H54 (cell line): ENCODE measurements around the gene DIP2C.
"Not testable (repeated sequence)": the region's sequence is repeated elsewhere in the genome, so short reads cannot be mapped to it uniquely, and the experiment has no call there.

Source experiments
- DNase-seq: peaks from one replicate; pipeline ENCODE4 v3.0.0; 2011; ENCODE audit warnings: low spot score, mixed read lengths; ENCODE audit not compliant: insufficient read length
- FAIRE-seq: peaks from 3 replicates; lab custom pipeline; 2011; peaks lifted over from hg19 to GRCh38; lab: Jason Lieb, UNC
- POLR2A ChIP-seq: IDR thresholded peaks from 2 replicates; pipeline ENCODE4 v1.6.1; 2011; ENCODE audit warnings: low read depth, mild to moderate bottlenecking, low read length

DIP2C gene

DNA sequence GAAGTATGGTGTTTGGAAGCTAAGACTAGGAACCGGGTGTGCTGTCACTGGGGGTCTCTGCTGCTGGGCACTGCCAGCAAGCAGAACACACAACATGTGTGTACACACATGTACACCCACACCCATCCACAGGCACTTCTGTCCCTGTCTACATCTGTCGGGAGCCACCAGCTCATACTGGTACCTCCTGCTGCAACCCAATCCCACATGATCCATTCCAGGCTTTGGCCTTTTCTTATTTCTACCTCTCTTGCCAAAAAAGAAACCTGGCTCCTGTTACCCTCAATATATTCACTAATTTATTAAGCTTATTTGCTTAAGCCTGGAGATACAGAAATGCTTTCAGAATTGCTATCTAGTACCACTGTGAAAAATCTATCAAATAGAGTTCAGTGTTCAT lies 246.0 kb downstream of the DIP2C start:
- no peak for DNase-seq
- no peak for TF ChIP-seq POLR2A
- FAIRE-seq, result no peak

DNA sequence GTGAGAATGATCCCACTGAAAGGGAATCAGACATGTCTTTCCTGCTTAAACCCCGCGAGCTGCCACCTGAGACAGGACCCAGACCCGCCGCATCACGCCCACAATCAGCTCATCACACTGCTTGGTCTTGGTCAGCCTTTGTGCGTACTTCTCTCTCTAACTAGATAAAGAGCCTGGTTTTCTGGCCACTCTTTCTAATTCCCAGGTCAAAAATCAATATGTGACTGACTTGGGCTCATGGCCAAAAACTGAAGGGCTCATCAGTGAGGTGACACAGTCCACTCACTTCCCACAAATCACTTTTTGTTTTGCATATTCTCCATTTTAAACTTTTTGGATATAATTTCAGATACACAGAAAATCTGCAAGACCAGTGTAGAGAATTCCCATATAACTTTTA lies 247.3 kb downstream of the DIP2C start:
- FAIRE-seq (no peak), DNase-seq (no peak)
- TF ChIP-seq POLR2A, result no peak

DNA sequence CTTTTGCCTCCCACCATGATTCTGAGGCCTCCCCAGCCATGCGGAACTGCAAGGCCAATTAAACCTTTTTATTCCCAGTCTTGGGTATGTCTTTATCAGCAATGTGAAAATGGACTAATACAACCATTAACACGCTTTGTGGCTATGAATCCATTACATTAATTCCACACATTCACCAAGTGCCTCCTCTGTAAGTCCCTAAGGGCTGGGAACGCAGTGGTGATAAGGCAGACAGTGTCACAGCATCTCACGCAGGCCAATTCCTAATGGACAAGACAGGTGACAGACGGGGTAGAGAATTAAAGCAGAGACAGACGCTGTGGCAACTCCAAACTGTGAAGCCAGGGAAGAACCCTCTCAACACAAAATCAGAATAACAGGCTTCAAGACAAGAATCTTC lies 247.8 kb downstream of the DIP2C start:
- no peak for FAIRE-seq
- DNase-seq, result no peak
- no peak for TF ChIP-seq POLR2A

- no peak for TF ChIP-seq POLR2A
- FAIRE-seq (no peak), DNase-seq (no peak)
Observed at GRCh38 chr10:440127-440526, 249.3 kb downstream of the DIP2C start.

GRCh38 chr10:437698-438490 lies 251.6 kb downstream of the DIP2C start:
- DNase-seq, result no peak
- no peak for FAIRE-seq
- TF ChIP-seq POLR2A, result no peak

- no peak for DNase-seq
- FAIRE-seq, result no peak
- no peak for TF ChIP-seq POLR2A
Observed at GRCh38 chr10:436911-437665, 252.4 kb downstream of the DIP2C start.

DNA sequence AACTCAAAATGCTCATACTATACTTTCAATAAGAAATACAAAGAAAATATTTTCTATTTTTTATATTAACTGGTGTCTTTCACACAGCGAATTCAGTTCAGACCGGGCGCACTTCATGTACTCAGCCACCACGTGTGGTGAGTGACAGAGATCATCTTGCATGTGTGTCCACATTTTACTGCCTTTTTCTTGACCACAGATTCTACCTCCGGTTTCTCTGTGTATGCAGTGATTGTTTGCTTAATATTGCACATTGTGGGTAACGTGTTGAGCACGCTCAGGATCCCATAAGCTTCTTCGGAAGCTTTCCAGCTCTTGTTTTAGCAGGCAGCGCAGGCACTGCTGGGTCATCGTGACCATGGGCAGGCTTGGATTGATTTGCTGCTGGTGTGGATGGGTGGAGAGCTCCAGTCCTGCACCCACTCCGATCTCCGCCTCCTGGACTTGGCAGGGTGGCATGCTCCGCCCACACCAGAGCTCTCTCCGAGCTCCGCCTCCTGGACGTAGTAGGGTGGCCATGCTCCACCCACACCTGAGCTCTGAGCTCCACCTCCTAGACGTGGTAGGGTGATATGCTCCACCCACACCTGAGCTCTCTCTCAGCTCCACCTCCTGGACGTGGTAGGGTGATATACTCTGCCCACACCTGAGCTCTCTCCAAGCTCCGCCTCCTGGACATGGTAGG lies 253.3 kb downstream of the DIP2C start:
- FAIRE-seq, result no peak
- TF ChIP-seq POLR2A, result no peak
- no peak for DNase-seq

GRCh38 chr10:435397-435796 lies 254.1 kb downstream of the DIP2C start:
- FAIRE-seq, result no peak
- TF ChIP-seq POLR2A, result no peak
- no peak for DNase-seq

- FAIRE-seq, result no peak
- no peak for DNase-seq
- TF ChIP-seq POLR2A, result no peak
Observed at GRCh38 chr10:429696-430095, 259.8 kb downstream of the DIP2C start.

DNA sequence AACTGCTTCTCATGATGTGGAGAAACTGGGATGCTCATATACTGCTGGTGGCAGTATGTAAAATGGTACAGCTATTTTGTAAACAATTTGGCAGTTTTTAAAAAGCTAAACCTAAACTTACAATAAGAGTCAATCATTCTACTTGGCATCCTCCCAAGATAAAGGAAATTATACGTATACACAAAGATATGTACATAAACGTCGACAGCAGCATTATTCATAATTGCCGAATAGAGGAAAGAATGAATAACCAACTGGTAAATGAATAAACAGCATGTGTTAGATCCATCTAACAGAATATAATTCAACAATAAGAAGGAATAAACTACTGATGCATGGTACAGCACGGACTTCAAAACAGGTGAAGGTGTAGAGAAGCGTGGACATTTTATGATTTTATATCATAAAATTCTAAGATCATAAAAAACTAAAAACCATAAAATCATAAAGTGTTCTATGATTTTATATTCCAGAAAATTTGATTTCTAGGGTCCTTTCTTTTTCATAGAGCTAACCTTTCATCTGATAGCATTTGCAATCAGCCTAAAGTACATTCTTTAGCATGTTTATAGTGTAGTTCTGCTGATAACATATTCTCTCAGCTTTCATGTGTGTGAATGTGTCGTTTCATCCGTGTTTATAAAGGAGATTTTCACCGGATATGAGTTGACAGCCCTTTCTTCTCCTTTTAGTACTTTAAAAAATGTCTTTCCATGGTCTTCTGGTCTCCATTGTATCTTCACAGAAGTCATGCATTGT lies 261.5 kb downstream of the DIP2C start:
- no peak for TF ChIP-seq POLR2A
- DNase-seq (no peak), FAIRE-seq (no peak)

DNA sequence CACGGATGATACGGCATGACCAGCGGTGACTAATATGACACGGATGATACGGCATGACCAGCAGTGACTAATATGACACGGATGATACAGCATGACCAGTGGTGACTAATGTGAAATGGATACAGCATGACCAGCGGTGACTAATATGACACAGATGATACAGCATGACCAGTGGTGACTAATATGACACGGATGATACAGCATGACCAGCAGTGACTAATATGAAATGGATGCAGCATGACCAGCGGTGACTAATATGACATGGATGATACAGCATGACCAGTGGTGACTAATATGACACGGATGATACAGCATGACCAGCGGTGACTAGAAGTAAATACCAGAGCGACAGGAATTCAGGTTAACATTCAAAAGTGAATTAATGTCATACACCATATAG lies 264.1 kb downstream of the DIP2C start:
- DNase-seq, FAIRE-seq: not testable (repeated sequence)

- not testable (repeated sequence) for DNase-seq, FAIRE-seq
Observed at GRCh38 chr10:424724-425123, 264.7 kb downstream of the DIP2C start.

GRCh38 chr10:423178-423577 lies 266.3 kb downstream of the DIP2C start:
- FAIRE-seq (no peak), DNase-seq (no peak)
- TF ChIP-seq POLR2A, result no peak

DNA sequence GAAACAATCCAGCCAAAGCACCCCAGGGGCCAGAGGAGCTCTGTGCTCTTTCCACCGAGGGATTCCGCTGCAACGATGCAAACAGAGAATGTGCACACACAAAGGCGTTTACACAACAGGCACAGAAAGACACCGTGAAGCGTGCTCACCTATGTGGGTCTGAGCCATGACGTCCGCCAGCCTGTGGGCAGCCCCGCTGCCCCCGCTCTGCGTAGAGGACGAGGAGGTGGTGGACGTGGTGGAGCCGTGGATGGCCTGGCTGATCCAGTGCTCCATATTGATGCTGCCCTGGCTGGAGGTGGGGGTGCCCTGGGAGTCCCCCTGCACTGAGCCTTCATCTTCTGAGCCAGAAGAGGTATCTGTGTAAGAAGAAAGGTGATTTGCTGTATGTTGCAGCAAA lies 266.8 kb downstream of the DIP2C start:
- TF ChIP-seq POLR2A, result no peak
- no peak for FAIRE-seq
- no peak for DNase-seq
